22Rv1 (cell line): ENCODE data around the gene BRF1.
A peak's percentile ranks its signal among the peaks of the same experiment; 100 is the strongest.

Experiments used
- H3K27ac ChIP-seq: fragments of 450-650 bp; 2 replicates; pipeline ENCODE4 v1.5.1; 2017
- CTCF ChIP-seq: fragments of 450-650 bp; IDR thresholded peaks from 2 replicates; pipeline ENCODE4 v1.5.1; 2017; ENCODE audit warnings: mild to moderate bottlenecking
- ZFX ChIP-seq: fragments of 450-650 bp; IDR thresholded peaks from 2 replicates; pipeline ENCODE4 v1.6.1; 2017; ENCODE audit warnings: antibody characterized with exemption, borderline replicate concordance

The BRF1 gene

DNA sequence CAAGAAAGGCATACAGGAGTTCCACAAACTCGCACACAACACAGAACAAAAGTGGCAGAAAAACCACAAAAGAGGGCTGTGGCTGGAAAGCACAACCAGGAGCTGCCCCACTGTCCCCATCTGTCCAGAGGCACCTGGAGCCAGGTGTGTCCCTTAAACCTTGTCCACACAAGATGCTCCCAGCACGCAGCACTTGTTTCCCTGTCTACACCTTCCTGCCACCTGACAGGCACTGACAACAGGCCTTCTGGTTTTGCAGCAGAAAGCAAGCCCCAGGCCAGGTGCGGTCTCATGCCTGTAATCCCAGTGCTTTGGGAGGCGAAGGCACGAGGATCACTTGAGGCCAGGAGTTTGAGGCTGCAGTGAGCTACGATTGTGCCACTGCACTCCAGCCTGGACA is 48.9 kb downstream of the BRF1 start:
- no peak overlapping the region for H3K27ac ChIP-seq
- no peak for TF ChIP-seq ZFX
- no peak for TF ChIP-seq CTCF

- TF ChIP-seq CTCF (no peak), ZFX (no peak)
- H3K27ac ChIP-seq, result no peak overlapping the region
These were observed 49.8 kb downstream of the BRF1 start for GRCh38 chr14:105250986-105251385.

GRCh38 chr14:105250008-105250366 is 50.8 kb downstream of the BRF1 start:
- no peak for TF ChIP-seq ZFX
- TF ChIP-seq CTCF, result no peak
- H3K27ac ChIP-seq, result no peak overlapping the region

DNA sequence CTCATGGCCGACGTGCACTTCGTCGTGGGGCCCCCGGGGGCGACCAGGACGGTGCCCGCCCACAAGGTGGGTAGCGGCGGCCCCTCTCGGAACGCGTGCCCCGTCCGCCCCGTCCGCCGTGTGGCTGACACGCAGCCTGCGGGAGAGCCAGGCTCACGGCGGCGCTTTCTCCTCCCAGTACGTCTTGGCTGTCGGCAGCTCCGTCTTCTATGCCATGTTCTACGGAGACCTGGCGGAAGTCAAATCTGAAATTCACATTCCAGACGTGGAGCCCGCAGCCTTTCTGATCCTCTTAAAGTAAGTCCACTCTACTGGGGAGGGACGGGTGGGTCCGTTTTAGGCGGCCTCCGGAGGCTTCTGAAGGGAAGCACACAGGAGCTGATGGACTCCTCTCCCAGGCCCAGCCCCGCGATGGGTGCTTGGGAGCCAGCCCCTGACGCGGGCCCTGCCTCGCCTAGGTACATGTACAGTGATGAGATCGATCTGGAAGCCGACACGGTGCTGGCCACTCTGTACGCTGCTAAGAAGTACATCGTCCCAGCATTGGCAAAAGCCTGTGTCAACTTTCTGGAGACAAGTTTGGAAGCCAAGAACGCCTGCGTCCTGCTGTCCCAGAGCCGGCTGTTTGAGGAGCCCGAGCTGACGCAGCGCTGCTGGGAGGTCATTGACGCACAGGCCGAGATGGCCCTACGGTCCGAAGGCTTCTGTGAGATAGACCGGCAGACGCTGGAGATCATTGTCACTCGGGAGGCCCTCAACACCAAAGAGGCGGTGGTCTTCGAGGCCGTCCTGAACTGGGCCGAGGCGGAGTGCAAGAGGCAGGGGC is 51.4 kb downstream of the BRF1 start:
- peak overlapping the region; percentile 87 for H3K27ac ChIP-seq

DNA sequence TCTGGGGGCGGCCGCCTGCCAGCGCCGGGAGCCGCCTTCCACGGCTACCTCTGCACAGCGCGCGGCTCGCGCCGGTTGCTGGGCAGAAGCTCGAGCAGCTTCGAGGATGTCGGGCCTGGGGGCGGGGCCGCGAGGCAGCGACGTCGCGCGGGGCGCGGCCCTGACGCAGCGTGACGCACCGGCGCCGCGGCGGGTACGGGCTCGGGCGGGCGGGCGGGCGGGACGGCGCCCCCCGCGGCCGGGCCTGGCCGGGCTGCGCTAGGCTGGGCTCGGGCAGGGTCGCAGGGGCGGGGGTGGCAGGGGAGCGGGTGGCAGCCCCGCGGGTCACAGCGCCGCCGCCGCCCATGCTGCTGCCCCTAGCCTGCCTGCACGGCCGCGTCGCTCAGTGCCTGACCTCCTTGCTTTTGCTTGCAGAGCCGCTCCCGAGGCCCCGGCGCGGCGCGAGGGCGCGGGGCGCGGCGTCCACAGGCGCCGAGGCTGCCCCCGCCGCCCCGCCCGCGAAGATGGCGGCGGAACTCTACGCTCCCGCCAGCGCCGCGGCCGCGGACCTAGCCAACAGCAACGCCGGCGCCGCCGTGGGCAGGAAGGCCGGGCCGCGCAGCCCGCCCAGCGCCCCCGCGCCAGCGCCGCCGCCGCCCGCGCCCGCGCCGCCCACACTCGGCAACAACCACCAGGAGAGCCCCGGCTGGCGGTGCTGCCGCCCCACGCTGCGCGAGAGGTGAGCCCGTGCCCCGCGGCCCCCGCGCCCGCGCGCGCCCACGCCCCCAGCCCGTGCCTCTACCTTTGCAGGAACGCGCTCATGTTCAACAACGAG is 52.2 kb downstream of the BRF1 start, which contains the start of gene BTBD6:
Gene BTBD6 (plus strand): TSS at position 166 of the 814 bp plus-strand sequence. CDS start 179 bp downstream, at position 345.
- peak within 1 kb of the TSS; percentile 87 for H3K27ac ChIP-seq
- TF ChIP-seq ZFX (no peak), CTCF (peak; percentile 32)

More for the DNA sequence above, 51.4 kb downstream of the BRF1 start:
- no peak for TF ChIP-seq CTCF
- no peak for TF ChIP-seq ZFX

- peak overlapping the region; percentile 87 for H3K27ac ChIP-seq
- no peak for TF ChIP-seq CTCF
- no peak for TF ChIP-seq ZFX
These were observed 53.0 kb downstream of the BRF1 start for GRCh38 chr14:105247715-105248367.
